ENCODE data around the gene CERS1.

GRCh38 chr19:18845961-18846360 lies 50.0 kb downstream of the CERS1 start:
- TF ChIP-seq POLR2A (IDR thresholded peaks at IDR 0.05), result no peak
- TF ChIP-seq CTCF (IDR thresholded peaks at IDR 0.05), result no peak
